ENCODE measurements around the gene ARIH1.

The ARIH1 gene

DNA sequence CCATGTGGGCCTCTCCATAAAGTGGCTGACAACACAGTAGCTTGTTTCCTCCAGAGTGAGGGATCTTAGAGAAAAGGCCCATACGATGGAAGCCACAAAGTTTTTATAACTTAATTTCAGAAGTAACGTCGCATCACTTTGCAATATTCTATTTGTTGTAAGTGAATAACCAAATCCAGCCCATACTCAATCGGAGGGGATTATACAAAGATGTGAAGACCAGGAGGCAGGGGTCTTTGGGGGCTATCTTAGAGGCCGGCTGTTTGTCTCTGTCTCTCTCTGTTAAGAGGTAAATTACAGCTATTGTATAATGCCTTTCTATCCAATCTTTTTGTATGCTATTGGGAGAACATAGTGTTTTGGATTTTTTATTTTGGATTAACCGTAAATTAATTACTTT, 9.1 kb downstream of the ARIH1 start:
- no peak for DNase-seq (ENCODE audit: low read depth)
- in situ Hi-C loops (cut with HindIII; ENCODE audit: low sequenced_read_pairs): no loop called here
- no peak overlapping the region for H3K4me3 ChIP-seq (ENCODE audit: low read depth, low read length)
- TF ChIP-seq, protein P1, sequence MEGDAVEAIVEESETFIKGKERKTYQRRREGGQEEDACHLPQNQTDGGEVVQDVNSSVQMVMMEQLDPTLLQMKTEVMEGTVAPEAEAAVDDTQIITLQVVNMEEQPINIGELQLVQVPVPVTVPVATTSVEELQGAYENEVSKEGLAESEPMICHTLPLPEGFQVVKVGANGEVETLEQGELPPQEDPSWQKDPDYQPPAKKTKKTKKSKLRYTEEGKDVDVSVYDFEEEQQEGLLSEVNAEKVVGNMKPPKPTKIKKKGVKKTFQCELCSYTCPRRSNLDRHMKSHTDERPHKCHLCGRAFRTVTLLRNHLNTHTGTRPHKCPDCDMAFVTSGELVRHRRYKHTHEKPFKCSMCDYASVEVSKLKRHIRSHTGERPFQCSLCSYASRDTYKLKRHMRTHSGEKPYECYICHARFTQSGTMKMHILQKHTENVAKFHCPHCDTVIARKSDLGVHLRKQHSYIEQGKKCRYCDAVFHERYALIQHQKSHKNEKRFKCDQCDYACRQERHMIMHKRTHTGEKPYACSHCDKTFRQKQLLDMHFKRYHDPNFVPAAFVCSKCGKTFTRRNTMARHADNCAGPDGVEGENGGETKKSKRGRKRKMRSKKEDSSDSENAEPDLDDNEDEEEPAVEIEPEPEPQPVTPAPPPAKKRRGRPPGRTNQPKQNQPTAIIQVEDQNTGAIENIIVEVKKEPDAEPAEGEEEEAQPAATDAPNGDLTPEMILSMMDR (IDR thresholded peaks at IDR 0.05; ENCODE audit: low read depth, low read length, missing control alignments): no peak

DNA sequence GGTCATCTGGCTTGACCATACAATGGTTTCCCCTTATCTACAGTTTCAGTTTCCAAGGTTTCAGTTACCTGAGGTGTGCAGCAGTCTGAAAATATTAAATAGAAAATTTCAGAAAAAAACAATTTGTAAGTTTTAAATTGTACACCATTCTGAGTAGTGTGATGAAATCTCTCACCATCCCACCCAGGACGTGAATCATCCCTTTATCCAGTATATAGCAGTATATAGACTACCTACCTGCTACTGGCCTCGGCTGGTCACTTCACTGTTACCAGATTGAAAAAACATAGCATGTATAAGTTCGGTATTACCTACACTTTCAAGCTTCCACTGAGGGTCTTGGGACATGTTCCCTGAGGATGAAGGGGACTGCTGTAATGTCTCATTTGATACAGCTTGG, 12.0 kb downstream of the ARIH1 start:
- no peak overlapping the region for H3K4me3 ChIP-seq (ENCODE audit: low read depth, low read length)
- no peak for DNase-seq (ENCODE audit: low read depth)
- TF ChIP-seq, protein P1 (IDR thresholded peaks at IDR 0.05; ENCODE audit: low read depth, low read length, missing control alignments): no peak
- in situ Hi-C loops (cut with HindIII; ENCODE audit: low sequenced_read_pairs): no loop called here

DNA sequence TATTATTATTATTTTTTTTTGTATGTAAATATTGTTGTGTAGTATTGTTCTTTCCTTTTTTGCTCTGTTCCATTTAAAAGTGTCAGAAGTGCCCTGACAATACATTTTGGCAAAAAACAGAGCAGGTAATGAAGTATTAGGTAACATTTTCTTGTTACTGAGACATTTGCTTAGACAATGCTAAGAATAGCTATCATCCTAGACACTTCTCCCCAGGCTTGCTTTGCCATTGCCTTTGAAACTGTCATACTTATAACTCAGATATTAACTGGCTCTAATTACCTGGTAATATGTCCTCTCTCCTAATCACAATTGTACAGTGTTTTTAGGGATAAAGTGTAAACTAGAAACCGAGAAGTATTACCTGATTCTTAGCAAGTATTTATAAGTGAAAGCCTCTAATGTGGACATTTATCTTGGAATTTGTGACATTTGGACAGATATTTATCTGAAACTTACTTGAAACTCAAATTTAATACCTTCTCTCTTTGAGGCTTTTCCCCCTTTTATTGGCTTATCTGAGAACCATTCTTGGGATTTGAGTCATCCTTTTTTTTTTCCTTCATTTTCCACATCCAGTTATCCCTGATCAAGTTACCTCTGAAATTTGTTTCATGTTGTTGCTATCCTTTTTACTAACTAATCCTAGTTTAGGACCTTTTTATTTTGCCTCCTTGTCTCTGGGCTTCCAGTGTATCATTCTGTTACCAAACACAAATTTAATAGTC, 13.1 kb downstream of the ARIH1 start:
- no peak for DNase-seq (ENCODE audit: low read depth)
- H3K4me3 ChIP-seq (ENCODE audit: low read depth, low read length): no peak overlapping the region
- TF ChIP-seq, protein P1 (IDR thresholded peaks at IDR 0.05; ENCODE audit: low read depth, low read length, missing control alignments): no peak
- in situ Hi-C loops (cut with HindIII; ENCODE audit: low sequenced_read_pairs): no loop called here

DNA sequence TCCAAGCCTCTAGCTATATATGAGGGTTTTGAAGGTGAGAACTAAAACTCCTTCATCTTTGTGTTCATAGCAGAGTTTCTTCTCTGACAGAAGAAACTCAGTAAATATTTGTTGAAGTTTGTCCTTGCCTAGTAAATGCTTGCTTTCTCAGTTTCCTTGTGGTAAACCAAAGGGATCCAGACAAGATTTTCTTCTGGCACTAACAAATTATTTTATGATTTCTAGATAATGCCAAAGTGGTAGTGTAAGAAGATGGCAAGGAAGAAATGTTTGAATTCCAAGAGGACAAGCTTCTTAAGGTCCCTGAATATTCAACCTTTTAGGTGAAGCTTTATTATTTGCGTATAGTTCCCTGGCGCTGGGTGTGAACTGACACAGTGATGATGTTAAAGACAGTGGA, 14.4 kb downstream of the ARIH1 start:
- H3K4me3 ChIP-seq (ENCODE audit: low read depth, low read length): no peak overlapping the region
- in situ Hi-C loops (cut with HindIII; ENCODE audit: low sequenced_read_pairs): no loop called here
- TF ChIP-seq, protein P1 (IDR thresholded peaks at IDR 0.05; ENCODE audit: low read depth, low read length, missing control alignments): no peak
- no peak for DNase-seq (ENCODE audit: low read depth)

DNA sequence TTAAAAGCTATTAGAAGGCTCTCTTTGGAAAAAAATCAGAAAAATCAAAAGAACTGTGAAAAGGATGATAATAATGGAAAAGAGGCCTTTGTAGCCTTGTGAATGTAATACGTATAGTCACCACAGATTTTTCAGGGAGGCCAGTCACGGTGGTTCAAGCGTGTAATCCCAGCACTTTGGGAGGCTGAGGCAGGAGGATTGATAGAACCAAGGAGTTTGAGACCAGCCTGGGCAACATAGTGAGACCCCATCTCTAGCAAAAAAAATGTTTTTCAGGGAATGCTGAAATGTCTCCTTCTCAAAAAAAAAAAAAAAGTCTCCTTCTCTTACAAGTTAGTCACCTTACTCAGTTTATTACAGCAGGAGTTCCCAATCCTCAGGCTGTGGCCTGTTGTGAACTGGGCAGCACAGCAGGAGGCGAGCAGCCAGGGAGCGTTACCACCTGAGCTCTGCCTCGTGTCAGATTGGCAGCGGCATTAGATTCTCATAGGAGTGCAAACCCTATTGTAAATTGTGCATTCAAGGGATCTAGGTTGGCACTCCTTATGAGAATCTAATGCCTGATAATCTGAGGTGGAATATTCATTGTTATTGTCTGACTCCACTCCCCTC, 15.9 kb downstream of the ARIH1 start:
- in situ Hi-C loops (cut with HindIII; ENCODE audit: low sequenced_read_pairs): loop anchor here (10.0 kb wide), 1 partner anchor 215 kb away; the partner anchor contains the start of gene PARP6
- TF ChIP-seq, protein P1 (IDR thresholded peaks at IDR 0.05; ENCODE audit: low read depth, low read length, missing control alignments): no peak
- no peak overlapping the region for H3K4me3 ChIP-seq (ENCODE audit: low read depth, low read length)
- no peak for DNase-seq (ENCODE audit: low read depth)

DNA sequence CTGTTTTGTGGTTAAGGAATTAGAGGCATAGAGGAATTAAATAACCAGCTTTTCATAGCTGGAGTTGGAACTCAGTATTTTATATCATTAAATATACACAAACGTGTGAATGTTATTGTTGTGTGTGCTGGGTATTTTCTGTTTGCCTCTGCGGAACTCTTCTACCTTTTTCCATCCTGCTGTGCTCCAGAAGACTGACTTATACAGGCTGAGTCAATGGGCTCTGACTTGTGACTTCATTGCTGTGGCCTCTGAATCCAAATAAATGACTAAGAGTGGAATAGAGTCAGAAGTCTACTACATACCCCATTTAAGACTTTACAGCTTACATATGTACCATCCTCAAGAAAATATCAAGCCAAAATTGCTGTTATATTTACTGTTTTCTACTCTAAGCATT, 17.6 kb downstream of the ARIH1 start:
- no peak for DNase-seq (ENCODE audit: low read depth)
- in situ Hi-C loops (cut with HindIII; ENCODE audit: low sequenced_read_pairs): loop anchor here (10.0 kb wide), 1 partner anchor 217 kb away; the partner anchor contains the start of gene PARP6
- no peak overlapping the region for H3K4me3 ChIP-seq (ENCODE audit: low read depth, low read length)
- TF ChIP-seq, protein P1 (IDR thresholded peaks at IDR 0.05; ENCODE audit: low read depth, low read length, missing control alignments): no peak

Data from astrocyte of the cerebellum (primary cell).